K562 (cell line): ENCODE results near the gene SCRN1. TPM values are rescaled to one million over a fixed set of nuclear protein-coding genes. Genes with fewer than 3 reads are reported as not detected.

ENCODE experiments used
- ARID3A ChIP-seq: IDR thresholded peaks from 2 replicates; pipeline ENCODE4 v1.6.1; 2012; ENCODE audit warnings: low read depth, low read length, improper control_type of control experiment, borderline replicate concordance
- ARID3B ChIP-seq: fragments of 250-450 bp; sonication (Bioruptor Pico); IDR thresholded peaks from 2 replicates; pipeline ENCODE4 v1.4.0; 2020; ENCODE audit warnings: borderline replicate concordance
- CREBBP ChIP-seq: IDR thresholded peaks from one replicate; pipeline ENCODE4 v1.6.1; 2012; ENCODE audit warnings: low read depth, mild to moderate bottlenecking, control low read depth, inconsistent platforms, low read length
- EGR1 ChIP-seq: fragments of 450-650 bp; conservative IDR thresholded peaks from 2 replicates; pipeline ENCODE4 v1.6.1; 2017; ENCODE audit warnings: mild to moderate bottlenecking
- ELF1 ChIP-seq: fragments of 200-800 bp; sonication (Bioruptor generic); IDR thresholded peaks from 2 replicates; pipeline ENCODE4 v1.6.1; 2016; ENCODE audit warnings: missing genetic modification characterization, missing compliant biosample characterization
- EP300 ChIP-seq: IDR thresholded peaks from 2 replicates; pipeline ENCODE4 v1.6.1; 2012; ENCODE audit warnings: low read length, improper control_type of control experiment
- GABPB2 ChIP-seq: fragments of 250-450 bp; sonication (Bioruptor Pico); conservative IDR thresholded peaks from 2 replicates; pipeline ENCODE4 v1.5.1; 2021; ENCODE audit warnings: mild to moderate bottlenecking
- HNRNPL ChIP-seq: fragments of 200-400 bp; formaldehyde crosslinking; IDR thresholded peaks from 2 replicates; pipeline ENCODE4 v1.6.1; 2017; ENCODE audit warnings: low read depth, mild to moderate bottlenecking, low read length
- KAT2B ChIP-seq: IDR thresholded peaks from one replicate; pipeline ENCODE4 v1.6.1; 2012; ENCODE audit warnings: low read depth, mild to moderate bottlenecking, control low read depth, inconsistent platforms, low read length, moderate library complexity
- KLF16 ChIP-seq: IDR thresholded peaks from 2 replicates; pipeline ENCODE4 v1.6.1; 2016; ENCODE audit warnings: antibody characterized with exemption
- NR1H2 ChIP-seq: sonication (generic); formaldehyde crosslinking; IDR thresholded peaks from 2 replicates; pipeline ENCODE4 v1.4.0; 2020; ENCODE audit warnings: mild to moderate bottlenecking, missing genetic modification reagents
- SRSF7 ChIP-seq: fragments of 200-400 bp; formaldehyde crosslinking; optimal IDR thresholded peaks from 2 replicates; pipeline ENCODE3; 2017; ENCODE audit warnings: mild to moderate bottlenecking, low read depth, low read length
- TAF15 ChIP-seq: fragments of 200-400 bp; formaldehyde crosslinking; IDR thresholded peaks from 2 replicates; pipeline ENCODE4 v1.6.1; 2017; ENCODE audit warnings: mild to moderate bottlenecking, low read depth, low read length, moderate library complexity
- TBP ChIP-seq: optimal IDR thresholded peaks from 2 replicates; pipeline ENCODE3; 2011; ENCODE audit warnings: low read depth, low read length, improper control_type of control experiment
- TCF3 ChIP-seq: sonication (generic); formaldehyde crosslinking; IDR thresholded peaks from 2 replicates; pipeline ENCODE4 v1.4.0; 2020; ENCODE audit warnings: mild to moderate bottlenecking, missing genetic modification reagents
- TCF7L2 ChIP-seq: fragments of 150-350 bp; IDR thresholded peaks from 2 replicates; pipeline ENCODE4 v1.6.1; 2016; ENCODE audit warnings: low read depth, mild to moderate bottlenecking, low read length, moderate library complexity
- TEAD1 ChIP-seq, 2 experiments: fragments of 450-650 bp in 1 of 2; sonication (generic) in 1 of 2; formaldehyde crosslinking; IDR thresholded peaks; 2 replicates each; pipeline versions ENCODE4 v1.4.0 to v1.8.0; 2020 to 2022; ENCODE audit warnings: mild to moderate bottlenecking in 2 of 2, missing genetic modification reagents in 1 of 2
- U2AF2 ChIP-seq: fragments of 200-400 bp; formaldehyde crosslinking; optimal IDR thresholded peaks from 2 replicates; pipeline ENCODE3; 2017; ENCODE audit warnings: low read depth, mild to moderate bottlenecking, low read length
- ZNF12 ChIP-seq: sonication (generic); formaldehyde crosslinking; IDR thresholded peaks from 2 replicates; pipeline ENCODE4 v1.4.0; 2020; ENCODE audit warnings: mild to moderate bottlenecking, missing genetic modification reagents
- ZNF133 ChIP-seq: fragments of 250-450 bp; sonication (Bioruptor Pico); IDR thresholded peaks from 2 replicates; pipeline ENCODE4 v1.4.0; 2020; ENCODE audit warnings: mild to moderate bottlenecking
- ZNF224 ChIP-seq: sonication (generic); formaldehyde crosslinking; IDR thresholded peaks from 2 replicates; pipeline ENCODE4 v1.8.0; 2022; ENCODE audit warnings: mild to moderate bottlenecking, missing genetic modification reagents
- ZNF436 ChIP-seq: fragments of 250-450, 450-650 bp; sonication (Bioruptor Pico); formaldehyde crosslinking; IDR thresholded peaks from 2 replicates; pipeline ENCODE4 v1.7.0; 2020; ENCODE audit warnings: mild to moderate bottlenecking
- ZNF740 ChIP-seq, 3 experiments: fragments of 200-800 bp in 1 of 3; sonication (Bioruptor generic) in 1 of 3; sonication (generic) in 1 of 3; formaldehyde crosslinking in 1 of 3; IDR thresholded peaks; 2 replicates each; pipeline versions ENCODE4 v1.6.1 to v1.8.0; 2016 to 2022; ENCODE audit warnings: mild to moderate bottlenecking in 2 of 3, missing compliant biosample characterization in 2 of 3, missing genetic modification characterization in 2 of 3, missing genetic modification reagents in 1 of 3
- polyA plus RNA-seq, 8 experiments: library from polyadenylated mRNA; depleted of rRNA in 4 of 8; stranded (reverse) in 5 of 8; unstranded in 3 of 8; fragments of >200 nt; fragmentation: Nextera tagmentation in 2 of 8; fragmentation: Illumina TruSeq in 1 of 8; extraction: Ambion mirVana in 2 of 8; extraction: Trizol in 1 of 8; gene quantifications; 2 replicates each; pipeline versions ENCODE4 v1.2.1 to v1.2.3, GENCODE V29; 2011 to 2014; ENCODE audit warnings: inconsistent platforms in 1 of 8, missing spikeins in 1 of 8
- total RNA-seq, 7 experiments: library from RNA; depleted of rRNA in 6 of 7; stranded (reverse); fragments of >200 nt in 6 of 7; fragmentation: Illumina TruSeq in 2 of 7; extraction: Trizol in 2 of 7; gene quantifications; 2 replicates each; pipeline versions ENCODE4 v1.2.1 to v1.2.3, GENCODE V29; 2011 to 2021; ENCODE audit warnings: low replicate concordance in 1 of 7

Gene SCRN1
- total and polyA plus RNA-seq, 9 of the 15 experiments (the other 6 are each of a cell fraction or from before 2014, with no cell fraction given): 0.13 to 1.4 (median 0.20) TPM

- TF ChIP-seq ZNF740 (CRISPR knock-in tag; IDR thresholded peaks at IDR 0.05): no peak
- TF ChIP-seq ZNF740 (tag; IDR thresholded peaks at IDR 0.05): no peak
- TF ChIP-seq ZNF133 (CRISPR knock-in tag): no peak
- TF ChIP-seq KAT2B: no peak
- peak in 1 of 2 experiments; percentile 80; a peak in 2 of 4 replicates for TF ChIP-seq TEAD1 (CRISPR knock-in tag; IDR thresholded peaks at IDR 0.05)
- TF ChIP-seq KLF16: 0 out of 2 replicates have a peak, but pooled peaks have one; percentile 7
- TF ChIP-seq ELF1: peak; percentile 49
- TF ChIP-seq TBP: peak; percentile 97
- no peak for TF ChIP-seq SRSF7
- peak; percentile 67; the same call in 1 of the 2 replicates for TF ChIP-seq ARID3A
- no peak for TF ChIP-seq GABPB2 (CRISPR knock-in tag)
- TF ChIP-seq TCF7L2: no peak
- TF ChIP-seq EGR1: no peak
- TF ChIP-seq U2AF2: no peak
- no peak for TF ChIP-seq TAF15
- TF ChIP-seq CREBBP: no peak
- TF ChIP-seq ZNF436 (CRISPR knock-in tag): no peak
- no peak for TF ChIP-seq ARID3B (CRISPR knock-in tag)
- TF ChIP-seq TCF3: no peak; the same call in 1 of the 2 replicates
- TF ChIP-seq ZNF12 (CRISPR knock-in tag): no peak
- TF ChIP-seq ZNF224 (CRISPR knock-in tag): no peak
- 0 out of 2 replicates have a peak, but pooled peaks have one; percentile 33 for TF ChIP-seq EP300
- TF ChIP-seq NR1H2 (CRISPR knock-in tag): no peak
- TF ChIP-seq HNRNPL: no peak
These were observed 36.8 kb upstream of the SCRN1 start, which contains the start of gene FKBP14 (continued) for GRCh38 chr7:30026229-30027064.
